HG03064 (cell line): ENCODE measurements around the gene MYRF.

Experiments
- ATAC-seq: cut with Tn5 transposase; IDR thresholded peaks from one replicate; pipeline ENCODE4 v1.9.1; 2021; ENCODE audit warnings: low read depth; ENCODE audit not compliant: unreplicated experiment

Gene MYRF

GRCh38 chr11:61773809-61774208 lies 21.4 kb downstream of the MYRF start:
- no peak for ATAC-seq

- ATAC-seq: no peak
These were observed 22.0 kb downstream of the MYRF start for GRCh38 chr11:61774411-61774810.

GRCh38 chr11:61775106-61775505 lies 22.7 kb downstream of the MYRF start:
- no peak for ATAC-seq

- no peak for ATAC-seq
These were observed 23.4 kb downstream of the MYRF start for GRCh38 chr11:61775606-61776554.

- no peak for ATAC-seq
These were observed 24.2 kb downstream of the MYRF start for GRCh38 chr11:61776561-61777075.

GRCh38 chr11:61777234-61778090 lies 25.0 kb downstream of the MYRF start:
- ATAC-seq: no peak

- no peak for ATAC-seq
These were observed 26.0 kb downstream of the MYRF start for GRCh38 chr11:61778357-61778886.

GRCh38 chr11:61778920-61779650 lies 26.6 kb downstream of the MYRF start:
- ATAC-seq: no peak

GRCh38 chr11:61779666-61780525 lies 27.5 kb downstream of the MYRF start:
- no peak for ATAC-seq

GRCh38 chr11:61780581-61781162 lies 28.2 kb downstream of the MYRF start:
- ATAC-seq: no peak

- no peak for ATAC-seq
These were observed 29.1 kb downstream of the MYRF start for GRCh38 chr11:61781585-61781984.

- no peak for ATAC-seq
These were observed 29.9 kb downstream of the MYRF start for GRCh38 chr11:61782299-61782698.

- ATAC-seq: no peak
These were observed 30.4 kb downstream of the MYRF start for GRCh38 chr11:61782841-61783240.

GRCh38 chr11:61783717-61784505 lies 31.5 kb downstream of the MYRF start:
- no peak for ATAC-seq

GRCh38 chr11:61784506-61784805 lies 32.0 kb downstream of the MYRF start:
- ATAC-seq: no peak

- no peak for ATAC-seq
These were observed 33.5 kb downstream of the MYRF start for GRCh38 chr11:61785837-61786402.

- ATAC-seq: no peak
These were observed 35.6 kb downstream of the MYRF start for GRCh38 chr11:61787928-61788491.
